Measurements from ENCODE around the gene SEH1L. TPM values are rescaled to one million over a fixed set of nuclear protein-coding genes. Genes with fewer than 3 reads are reported as not detected.

SEH1L gene
- total RNA-seq, 1 donor from 2014 or later = 48.6 TPM

GRCh38 chr18:12963069-12963468 is 15.3 kb downstream of the SEH1L start:
- no peak overlapping the region for H3K27ac Mint-ChIP-seq
- H3K9me3 Mint-ChIP-seq = peaks cover 2% of the 10 kb centered on the region
- H3K36me3 ChIP-seq = peaks cover 25% of the 10 kb centered on the region
- TF ChIP-seq CTCF (IDR thresholded peaks at IDR 0.05) = no peak
- no peak for TF ChIP-seq EZH2phosphoT487 (IDR thresholded peaks at IDR 0.05)
- TF ChIP-seq EZH2 (IDR thresholded peaks at IDR 0.05) = no peak
- H4K20me1 ChIP-seq (ENCODE audit: low read depth) = peaks cover 10% of the 10 kb centered on the region
- no peaks in the 10 kb centered on the region for H3K27me3 Mint-ChIP-seq (ENCODE audit: insufficient read depth, low read depth)
- H3K27me3 ChIP-seq = no peaks in the 10 kb centered on the region
- H3K9ac ChIP-seq = no peak overlapping the region
- H3K79me2 ChIP-seq (ENCODE audit: low read depth) = peaks cover 35% of the 10 kb centered on the region
- H3K36me3 Mint-ChIP-seq = peaks cover 42% of the 10 kb centered on the region
- no peaks in the 10 kb centered on the region for H3K4me1 ChIP-seq
- H3K4me2 ChIP-seq = no peak overlapping the region
- H3K4me1 Mint-ChIP-seq = no peaks in the 10 kb centered on the region
- H3K4me3 Mint-ChIP-seq = no peak overlapping the region
- H2AFZ ChIP-seq (replicated peaks) = no peak overlapping the region
- H3K9me3 ChIP-seq (ENCODE audit: low read depth) = no peaks in the 10 kb centered on the region
- H3F3A ChIP-seq (ENCODE audit: low read depth) = no peaks in the 10 kb centered on the region
- DNase-seq (ENCODE audit: low spot score) = no peak
- H3K4me3 ChIP-seq = no peak overlapping the region
- no peak overlapping the region for H3K27ac ChIP-seq

- DNase-seq (ENCODE audit: low spot score) = no peak
- Mint-ChIP-seq H3K27ac (no peak overlapping the region), H3K36me3 (peaks cover 48% of the 10 kb centered on the region)
These were observed 20.3 kb downstream of the SEH1L start for GRCh38 chr18:12968115-12968514.

GRCh38 chr18:12968619-12969018 is 20.8 kb downstream of the SEH1L start:
- H3K4me3 Mint-ChIP-seq = no peak overlapping the region
- no peaks in the 10 kb centered on the region for H3K27me3 Mint-ChIP-seq (ENCODE audit: insufficient read depth, low read depth)
- no peaks in the 10 kb centered on the region for H4K20me1 ChIP-seq (ENCODE audit: low read depth)
- no peaks in the 10 kb centered on the region for H3K4me1 ChIP-seq
- no peak overlapping the region for H3K9ac ChIP-seq
- peaks cover 8% of the 10 kb centered on the region for H3K79me2 ChIP-seq (ENCODE audit: low read depth)
- no peaks in the 10 kb centered on the region for H3K4me1 Mint-ChIP-seq
- H3K4me3 ChIP-seq = no peak overlapping the region
- H2AFZ ChIP-seq (replicated peaks) = no peak overlapping the region
- no peak overlapping the region for H3K4me2 ChIP-seq
- H3K9me3 ChIP-seq (ENCODE audit: low read depth) = no peaks in the 10 kb centered on the region
- no peak overlapping the region for H3K27ac ChIP-seq
- H3K27ac Mint-ChIP-seq = no peak overlapping the region
- TF ChIP-seq EZH2phosphoT487 (IDR thresholded peaks at IDR 0.05) (no peak), EZH2 (IDR thresholded peaks at IDR 0.05) (no peak), CTCF (IDR thresholded peaks at IDR 0.05) (no peak)
- H3K36me3 ChIP-seq = peaks cover 22% of the 10 kb centered on the region
- H3K9me3 Mint-ChIP-seq = no peaks in the 10 kb centered on the region
- no peak for DNase-seq (ENCODE audit: low spot score)
- H3F3A ChIP-seq (ENCODE audit: low read depth) = no peaks in the 10 kb centered on the region
- H3K36me3 Mint-ChIP-seq = peaks cover 45% of the 10 kb centered on the region
- no peaks in the 10 kb centered on the region for H3K27me3 ChIP-seq

More at GRCh38 chr18:12968115-12968514, 20.3 kb downstream of the SEH1L start:
- TF ChIP-seq EZH2phosphoT487 (IDR thresholded peaks at IDR 0.05) = no peak
- no peak for TF ChIP-seq EZH2 (IDR thresholded peaks at IDR 0.05)
- no peak for TF ChIP-seq CTCF (IDR thresholded peaks at IDR 0.05)
- H3K9ac ChIP-seq = no peak overlapping the region
- Mint-ChIP-seq H3K27me3 (ENCODE audit: insufficient read depth, low read depth) (no peaks in the 10 kb centered on the region), H3K4me1 (no peaks in the 10 kb centered on the region), H3K9me3 (no peaks in the 10 kb centered on the region), H3K4me3 (no peak overlapping the region)
- H3K9me3 ChIP-seq (ENCODE audit: low read depth) = no peaks in the 10 kb centered on the region
- no peaks in the 10 kb centered on the region for H3K27me3 ChIP-seq
- H4K20me1 ChIP-seq (ENCODE audit: low read depth) = no peaks in the 10 kb centered on the region
- H2AFZ ChIP-seq (replicated peaks) = no peak overlapping the region
- no peaks in the 10 kb centered on the region for H3K4me1 ChIP-seq
- H3K27ac ChIP-seq = no peak overlapping the region
- H3K79me2 ChIP-seq (ENCODE audit: low read depth) = peaks cover 8% of the 10 kb centered on the region
- no peak overlapping the region for H3K4me3 ChIP-seq
- H3K4me2 ChIP-seq = no peak overlapping the region
- H3K36me3 ChIP-seq = peaks cover 27% of the 10 kb centered on the region
- H3F3A ChIP-seq (ENCODE audit: low read depth) = no peaks in the 10 kb centered on the region
